Endodermal cell (in vitro differentiated cells): ENCODE results near the gene LPXN. TPM values are rescaled to one million over a fixed set of nuclear protein-coding genes. Genes with fewer than 3 reads are reported as not detected.
A peak's percentile ranks its signal among the peaks of the same experiment; 100 is the strongest.

Source experiments
- DNase-seq: peaks from one replicate; pipeline ENCODE4 v3.0.0-alpha.2; 2017
- H3K27ac ChIP-seq: 2 replicates; pipeline ENCODE4 v1.5.1; 2013; ENCODE audit warnings: mild to moderate bottlenecking, low read depth, low read length, moderate library complexity
- H3K27me3 ChIP-seq: 2 replicates; pipeline ENCODE4 v1.6.1; 2013; ENCODE audit warnings: mild to moderate bottlenecking, low read length, moderate library complexity; ENCODE audit not compliant: insufficient read depth, control insufficient read depth, poor library complexity, severe bottlenecking
- H3K36me3 ChIP-seq: 2 replicates; pipeline ENCODE4 v1.7.0; 2013; ENCODE audit warnings: mild to moderate bottlenecking, low read length, moderate library complexity; ENCODE audit not compliant: control insufficient read depth, insufficient read depth
- H3K4me1 ChIP-seq: one replicate; pipeline ENCODE4 v1.7.0; 2013; ENCODE audit warnings: low read length; ENCODE audit not compliant: control insufficient read depth, insufficient read depth
- H3K4me3 ChIP-seq: 2 replicates; pipeline ENCODE4 v1.5.1; 2013; ENCODE audit warnings: mild to moderate bottlenecking, low read length, moderate library complexity
- H3K9ac ChIP-seq: 2 replicates; pipeline ENCODE4 v1.6.1; 2013; ENCODE audit warnings: mild to moderate bottlenecking, low read length, moderate library complexity; ENCODE audit not compliant: poor library complexity, severe bottlenecking; ENCODE audit errors: extremely low read depth
- H3K9me3 ChIP-seq: 2 replicates; pipeline ENCODE4 v1.6.1; 2013; ENCODE audit warnings: mild to moderate bottlenecking, low read length, moderate library complexity; ENCODE audit not compliant: control insufficient read depth
- H3K27ac Mint-ChIP-seq: 2 replicates; pipeline ENCODE4 v1.8.0; 2020; ENCODE audit warnings: mixed read lengths
- H3K27me3 Mint-ChIP-seq: 2 replicates; pipeline ENCODE4 v1.8.0; 2021; ENCODE audit warnings: mild to moderate bottlenecking, mixed read lengths; ENCODE audit not compliant: insufficient read depth
- H3K36me3 Mint-ChIP-seq: 2 replicates; pipeline ENCODE4 v1.8.0; 2020; ENCODE audit warnings: low read depth, mixed read lengths
- H3K4me1 Mint-ChIP-seq: 2 replicates; pipeline ENCODE4 v1.8.0; 2020; ENCODE audit warnings: mixed read lengths
- H3K4me3 Mint-ChIP-seq: 2 replicates; pipeline ENCODE4 v1.8.0; 2020; ENCODE audit warnings: mild to moderate bottlenecking, moderate library complexity, mixed read lengths
- H3K9me3 Mint-ChIP-seq: 2 replicates; pipeline ENCODE4 v1.8.0; 2020; ENCODE audit warnings: mild to moderate bottlenecking, mixed read lengths
- whole genome bisulfite sequencing, 2 experiments: methylation state at CpG; one replicate each; pipeline versions ENCODE4 v1.1.5 to v1.1.7; 2013; ENCODE audit warnings: missing lambda C conversion rate in 2 of 2, mixed read lengths in 1 of 2; ENCODE audit not compliant: insufficient coverage in 1 of 2, insufficient read length in 1 of 2; 5-methylcytosine and 5-hydroxymethylcytosine counted together
- total RNA-seq, 2 donors: library from RNA; stranded (reverse); fragmentation: NEBNext Ultra II Directional in 1 of 2; extraction: Animal tissue kit (Norgen Biotek cat#: 25700) in 1 of 2; gene quantifications; 2 replicates in 1 of 2; 3 replicates in 1 of 2; pipeline ENCODE4 v1.2.1, GENCODE V29; 2021
- TF ChIP-seq, protein P1 (sequence below): fragments of 200-600 bp; sonication (generic); conservative IDR thresholded peaks from 2 replicates; pipeline ENCODE4 v1.5.0; 2021; ENCODE audit warnings: antibody characterized with exemption, mild to moderate bottlenecking

LPXN gene
- total RNA-seq, 2 donors from 2014 or later = 1.9 to 2.7 TPM

DNA sequence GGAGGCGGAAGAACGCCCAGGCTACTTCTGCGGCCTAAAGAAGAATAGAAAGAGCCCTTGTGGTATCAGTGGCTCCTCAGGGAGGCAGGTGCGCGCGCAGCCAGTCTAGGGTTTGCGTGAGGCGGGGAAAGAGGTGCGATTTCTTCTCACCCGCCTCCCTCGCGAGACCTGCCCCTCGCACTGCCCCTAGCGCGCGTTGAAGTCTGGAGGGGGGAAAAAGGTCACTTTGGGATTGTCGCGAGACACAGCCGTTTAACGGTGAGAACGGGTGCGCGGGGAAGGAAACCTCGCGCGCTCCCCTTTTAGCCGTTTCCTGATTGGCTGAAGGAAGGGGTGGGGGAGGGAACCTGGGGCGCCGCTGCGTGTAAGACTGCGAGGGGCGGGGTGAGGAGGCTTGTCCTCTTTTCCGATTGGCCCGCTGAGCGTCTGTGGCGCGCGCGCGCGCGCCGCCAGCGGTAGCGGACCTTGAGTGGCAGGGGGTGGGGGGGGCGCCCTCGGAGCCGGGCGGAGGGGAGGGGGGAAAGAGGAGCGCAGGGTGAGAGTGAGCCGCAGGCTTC, 3.1 kb upstream of the LPXN start, which contains the start of gene ZFP91:
Gene ZFP91 (plus strand): TSS at position 429 of the 557 bp plus-strand sequence. CDS start 219 bp downstream, outside the sequence.
- H3K36me3 Mint-ChIP-seq = peaks cover 4% of the 10 kb centered on the region
- H3K27ac Mint-ChIP-seq = peak within 1 kb of the TSS; percentile 100
- DNase-seq = peak; percentile 98
- TF ChIP-seq, protein P1, sequence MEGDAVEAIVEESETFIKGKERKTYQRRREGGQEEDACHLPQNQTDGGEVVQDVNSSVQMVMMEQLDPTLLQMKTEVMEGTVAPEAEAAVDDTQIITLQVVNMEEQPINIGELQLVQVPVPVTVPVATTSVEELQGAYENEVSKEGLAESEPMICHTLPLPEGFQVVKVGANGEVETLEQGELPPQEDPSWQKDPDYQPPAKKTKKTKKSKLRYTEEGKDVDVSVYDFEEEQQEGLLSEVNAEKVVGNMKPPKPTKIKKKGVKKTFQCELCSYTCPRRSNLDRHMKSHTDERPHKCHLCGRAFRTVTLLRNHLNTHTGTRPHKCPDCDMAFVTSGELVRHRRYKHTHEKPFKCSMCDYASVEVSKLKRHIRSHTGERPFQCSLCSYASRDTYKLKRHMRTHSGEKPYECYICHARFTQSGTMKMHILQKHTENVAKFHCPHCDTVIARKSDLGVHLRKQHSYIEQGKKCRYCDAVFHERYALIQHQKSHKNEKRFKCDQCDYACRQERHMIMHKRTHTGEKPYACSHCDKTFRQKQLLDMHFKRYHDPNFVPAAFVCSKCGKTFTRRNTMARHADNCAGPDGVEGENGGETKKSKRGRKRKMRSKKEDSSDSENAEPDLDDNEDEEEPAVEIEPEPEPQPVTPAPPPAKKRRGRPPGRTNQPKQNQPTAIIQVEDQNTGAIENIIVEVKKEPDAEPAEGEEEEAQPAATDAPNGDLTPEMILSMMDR = no peak
- Histone ChIP-seq H3K4me1 (no peaks in the 10 kb centered on the region), H3K9me3 (no peaks in the 10 kb centered on the region), H3K36me3 (peaks cover 5% of the 10 kb centered on the region), H3K9ac (peak within 1 kb of the TSS; percentile 100), H3K27me3 (no peaks in the 10 kb centered on the region), H3K4me3 (peak within 1 kb of the TSS; percentile 97), H3K27ac (peak within 1 kb of the TSS; percentile 100)
- H3K27me3 Mint-ChIP-seq = no peaks in the 10 kb centered on the region
- peaks cover 35% of the 10 kb centered on the region for H3K4me1 Mint-ChIP-seq
- whole genome bisulfite sequencing, 2 experiments = 0 to 5% methylated on average over 4 to 29 of the region's 51 CpGs
- H3K9me3 Mint-ChIP-seq = no peaks in the 10 kb centered on the region
- H3K4me3 Mint-ChIP-seq = peak within 1 kb of the TSS; percentile 96

DNA sequence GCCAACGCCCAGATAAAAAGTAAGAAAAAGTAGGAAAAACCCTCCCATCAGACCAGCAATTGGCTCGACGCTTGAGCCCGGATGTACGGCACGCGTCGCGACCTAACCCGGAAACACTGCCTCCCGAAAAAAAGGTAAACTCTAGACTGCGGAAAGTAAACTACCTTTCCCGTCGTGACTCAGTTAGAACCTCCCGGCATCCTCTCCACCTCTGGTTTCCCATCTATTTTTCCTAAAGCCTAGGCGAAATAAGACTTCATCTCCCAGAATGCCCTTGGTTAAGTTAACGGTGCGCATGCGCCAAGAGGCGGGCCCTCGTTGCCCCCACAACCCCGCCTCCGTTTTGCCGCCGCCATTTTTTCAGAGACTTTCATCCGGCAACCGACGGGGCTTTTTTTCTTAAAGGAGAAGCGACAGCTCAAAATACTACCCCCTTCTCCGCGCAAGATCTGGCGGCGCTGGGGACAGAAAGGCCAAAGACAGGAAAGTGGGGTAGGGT, 2.5 kb upstream of the LPXN start:
- H3K9me3 ChIP-seq = no peaks in the 10 kb centered on the region
- WGBS, 2 experiments = 0% methylated on average over 15 to 33 of the region's 33 CpGs
- TF ChIP-seq, protein P1 = no peak
- H3K27ac Mint-ChIP-seq = peak overlapping the region; percentile 100
- peaks cover 4% of the 10 kb centered on the region for H3K36me3 Mint-ChIP-seq
- DNase-seq = peak; percentile 95
- H3K4me1 ChIP-seq = no peaks in the 10 kb centered on the region
- H3K9ac ChIP-seq = peak overlapping the region; percentile 100
- peaks cover 5% of the 10 kb centered on the region for H3K36me3 ChIP-seq
- no peaks in the 10 kb centered on the region for H3K27me3 ChIP-seq
- H3K4me3 Mint-ChIP-seq = peak overlapping the region; percentile 96
- H3K9me3 Mint-ChIP-seq = no peaks in the 10 kb centered on the region
- peak overlapping the region; percentile 100 for H3K27ac ChIP-seq
- peaks cover 40% of the 10 kb centered on the region for H3K4me1 Mint-ChIP-seq
- H3K4me3 ChIP-seq = peak overlapping the region; percentile 91
- H3K27me3 Mint-ChIP-seq = no peaks in the 10 kb centered on the region

DNA sequence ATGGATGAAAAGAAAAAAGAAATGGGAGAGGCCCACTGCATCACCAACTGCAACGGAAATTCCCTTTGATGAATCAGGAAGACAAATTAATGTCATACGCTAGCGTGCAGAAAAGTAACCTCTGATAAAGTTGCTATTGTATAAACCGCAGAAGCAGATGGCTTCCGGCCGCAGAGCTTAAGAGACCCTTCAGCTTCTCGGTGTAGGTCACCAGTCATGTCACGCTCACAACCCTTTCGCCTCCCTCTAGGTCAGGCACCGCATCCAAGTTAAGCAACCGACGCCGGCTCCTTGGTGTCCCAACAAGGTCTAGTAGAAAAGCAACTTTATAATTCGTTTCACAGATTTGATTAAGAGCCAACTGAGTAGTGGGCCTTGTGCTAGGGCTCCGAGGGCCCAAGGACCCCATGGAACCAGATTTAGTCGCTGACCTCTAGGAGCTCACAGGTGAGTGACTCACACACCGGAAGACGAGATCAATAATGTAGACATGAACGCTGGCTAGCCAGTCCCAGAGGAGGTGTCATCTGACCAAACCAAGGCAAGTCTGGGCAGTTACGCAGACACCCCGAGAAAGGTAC, 2.0 kb upstream of the LPXN start:
- Histone ChIP-seq H3K27me3 (no peaks in the 10 kb centered on the region), H3K9ac (peak overlapping the region; percentile 100), H3K36me3 (peaks cover 5% of the 10 kb centered on the region), H3K9me3 (no peaks in the 10 kb centered on the region), H3K4me1 (no peaks in the 10 kb centered on the region), H3K27ac (peak overlapping the region; percentile 100), H3K4me3 (peak overlapping the region; percentile 91)
- Mint-ChIP-seq H3K9me3 (no peaks in the 10 kb centered on the region), H3K36me3 (peaks cover 4% of the 10 kb centered on the region), H3K27ac (peak overlapping the region; percentile 100), H3K4me1 (peaks cover 39% of the 10 kb centered on the region), H3K4me3 (peak overlapping the region; percentile 96), H3K27me3 (no peaks in the 10 kb centered on the region)
- 1 to 3% methylated on average over 16 to 21 of the region's 21 CpGs for WGBS, 2 experiments
- TF ChIP-seq, protein P1 = no peak
- no peak for DNase-seq
